ENCODE measurements around the gene PFKFB3.
"Not testable (repeated sequence)": the region's sequence is repeated elsewhere in the genome, so short reads cannot be mapped to it uniquely, and the experiment has no call there.

Gene PFKFB3

GRCh38 chr10:6239213-6239991, 36.7 kb downstream of the PFKFB3 start:
- no peak for DNase-seq

GRCh38 chr10:6240254-6240653, 37.5 kb downstream of the PFKFB3 start:
- DNase-seq: no peak

GRCh38 chr10:6242089-6242488, 39.4 kb downstream of the PFKFB3 start:
- DNase-seq: no peak

GRCh38 chr10:6244510-6244909, 41.8 kb downstream of the PFKFB3 start:
- no peak for DNase-seq

- DNase-seq: no peak
Measured at GRCh38 chr10:6247041-6247712, 44.4 kb downstream of the PFKFB3 start.

GRCh38 chr10:6248908-6249307, 46.2 kb downstream of the PFKFB3 start:
- DNase-seq: not testable (repeated sequence)

- no peak for DNase-seq
Measured at GRCh38 chr10:6249698-6250097, 47.0 kb downstream of the PFKFB3 start.

- no peak for DNase-seq
Measured at GRCh38 chr10:6250745-6251144, 48.0 kb downstream of the PFKFB3 start.

GRCh38 chr10:6254201-6254600, 51.5 kb downstream of the PFKFB3 start:
- no peak for DNase-seq

- no peak for DNase-seq
Measured at GRCh38 chr10:6255548-6256061, 52.9 kb downstream of the PFKFB3 start.

- DNase-seq: no peak
Measured at GRCh38 chr10:6256439-6256838, 53.7 kb downstream of the PFKFB3 start.

GRCh38 chr10:6259153-6259552, 56.4 kb downstream of the PFKFB3 start:
- DNase-seq: no peak

- no peak for DNase-seq
Measured at GRCh38 chr10:6260843-6261242, 58.1 kb downstream of the PFKFB3 start.

GRCh38 chr10:6267941-6268340, 65.2 kb downstream of the PFKFB3 start:
- DNase-seq: no peak

GRCh38 chr10:6269432-6269831, 66.7 kb downstream of the PFKFB3 start:
- DNase-seq: no peak

GRCh38 chr10:6269953-6270867, 67.5 kb downstream of the PFKFB3 start:
- no peak for DNase-seq

GRCh38 chr10:6270951-6271350, 68.2 kb downstream of the PFKFB3 start:
- no peak for DNase-seq

- no peak for DNase-seq
Measured at GRCh38 chr10:6271663-6272062, 68.9 kb downstream of the PFKFB3 start.

GRCh38 chr10:6272126-6272525, 69.4 kb downstream of the PFKFB3 start:
- DNase-seq: no peak

GRCh38 chr10:6273351-6273750, 70.6 kb downstream of the PFKFB3 start:
- no peak for DNase-seq

- no peak for DNase-seq
Measured at GRCh38 chr10:6274040-6274439, 71.3 kb downstream of the PFKFB3 start.

GRCh38 chr10:6274484-6274883, 71.8 kb downstream of the PFKFB3 start:
- no peak for DNase-seq

Measured in NCI-H748 treated with DMSO at 0.1 percent for 48 hours (cell line).